Ureter (tissue), 1 donor: ENCODE data around the gene UBE2E1. TPM values are rescaled to one million over a fixed set of nuclear protein-coding genes. Genes with fewer than 3 reads are reported as not detected.
"Not testable (repeated sequence)": the region's sequence is repeated elsewhere in the genome, so short reads cannot be mapped to it uniquely, and the experiment has no call there.

Experiments
- DNase-seq: peaks from one replicate; pipeline ENCODE4 v3.0.0-alpha.2; 2020; ENCODE audit warnings: low spot score
- total RNA-seq: library from RNA; stranded (reverse); gene quantifications from one replicate; pipeline ENCODE4 v1.2.4, GENCODE V29; 2023
- donor health status: DM: yes; HTN: yes; CAD: no.

Gene UBE2E1
- total RNA-seq, 1 donor from 2014 or later = 107 TPM

GRCh38 chr3:23877329-23877980 lies 71.7 kb downstream of the UBE2E1 start:
- no peak for DNase-seq

GRCh38 chr3:23879485-23879884 lies 73.7 kb downstream of the UBE2E1 start:
- no peak for DNase-seq

- no peak for DNase-seq
These were observed 75.1 kb downstream of the UBE2E1 start for GRCh38 chr3:23880703-23881339.

- not testable (repeated sequence) for DNase-seq
These were observed 76.2 kb downstream of the UBE2E1 start for GRCh38 chr3:23881993-23882392.

GRCh38 chr3:23882487-23882918 lies 76.7 kb downstream of the UBE2E1 start:
- no peak for DNase-seq

GRCh38 chr3:23884481-23884880 lies 78.7 kb downstream of the UBE2E1 start:
- DNase-seq = no peak

- no peak for DNase-seq
These were observed 79.5 kb downstream of the UBE2E1 start for GRCh38 chr3:23885210-23885609.

GRCh38 chr3:23886311-23886710 lies 80.6 kb downstream of the UBE2E1 start:
- DNase-seq = no peak

- no peak for DNase-seq
These were observed 83.0 kb downstream of the UBE2E1 start for GRCh38 chr3:23888617-23889228.

- DNase-seq = no peak
These were observed 83.6 kb downstream of the UBE2E1 start for GRCh38 chr3:23889386-23889785.

GRCh38 chr3:23889950-23890349 lies 84.2 kb downstream of the UBE2E1 start:
- DNase-seq = no peak

GRCh38 chr3:23894254-23895061 lies 88.7 kb downstream of the UBE2E1 start:
- no peak for DNase-seq

- DNase-seq = no peak
These were observed 89.4 kb downstream of the UBE2E1 start for GRCh38 chr3:23895181-23895580.

- DNase-seq = no peak
These were observed 95.0 kb downstream of the UBE2E1 start for GRCh38 chr3:23900744-23901143.

GRCh38 chr3:23904545-23904944 lies 98.8 kb downstream of the UBE2E1 start:
- DNase-seq = no peak

GRCh38 chr3:23909341-23909740 lies 103.6 kb downstream of the UBE2E1 start:
- no peak for DNase-seq

- no peak for DNase-seq
These were observed 105.6 kb downstream of the UBE2E1 start for GRCh38 chr3:23911397-23911796.

GRCh38 chr3:23912335-23912734 lies 106.6 kb downstream of the UBE2E1 start:
- not testable (repeated sequence) for DNase-seq

GRCh38 chr3:23913182-23913581 lies 107.4 kb downstream of the UBE2E1 start:
- no peak for DNase-seq

- no peak for DNase-seq
These were observed 108.4 kb downstream of the UBE2E1 start for GRCh38 chr3:23913873-23914743.

- DNase-seq = no peak
These were observed 109.9 kb downstream of the UBE2E1 start for GRCh38 chr3:23915537-23916108.
